ENCODE data around the gene SEC14L3. TPM values are rescaled to one million over a fixed set of nuclear protein-coding genes. Genes with fewer than 3 reads are reported as not detected.

SEC14L3 gene
- total RNA-seq, 1 donor from 2014 or later: not detected

DNA sequence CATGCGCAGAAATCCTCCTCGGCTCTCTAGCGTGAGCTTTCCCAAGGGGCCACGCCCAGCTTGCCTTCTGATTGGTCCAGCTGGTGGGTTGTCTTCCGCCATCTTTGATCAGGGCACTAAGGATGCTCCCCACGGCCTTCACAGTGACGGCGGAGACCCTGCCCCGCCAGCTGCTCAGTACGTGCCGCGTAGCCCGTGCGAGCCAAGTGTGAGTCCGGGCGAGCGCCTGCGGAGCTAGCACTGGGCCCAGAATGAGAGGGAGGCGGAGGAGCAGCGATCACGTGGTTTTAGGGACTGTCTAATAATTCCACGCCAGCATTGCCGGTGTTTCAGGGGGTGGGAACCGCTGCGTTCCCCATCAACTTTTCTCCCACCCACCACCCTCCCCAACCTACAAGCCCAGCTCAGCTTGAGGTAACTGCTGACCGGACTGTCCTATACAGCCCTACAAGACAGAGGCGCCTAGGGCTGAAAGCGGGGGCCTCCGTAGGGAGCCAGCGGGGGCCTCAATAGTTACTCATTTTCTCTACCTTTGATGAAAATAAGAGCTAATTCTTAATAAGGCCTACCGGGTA lies 47.8 kb downstream of the SEC14L3 start:
- POLR2A ChIA-PET: interaction anchor here (0.6 to 4.4 kb wide), 26 partner anchors 11 to 661 kb away, joined by 3 to 42 read pairs (median 5); partner anchors contain the start of genes ASCC2, CASTOR1, CCDC157 and PES1
- Mint-ChIP-seq H3K36me3 (ENCODE audit: low read depth) (peaks cover 33% of the 10 kb centered on the region), H3K27me3 (no peaks in the 10 kb centered on the region), H3K27ac (peak overlapping the region; percentile 96), H3K9me3 (no peaks in the 10 kb centered on the region), H3K4me1 (peaks cover 47% of the 10 kb centered on the region), H3K4me3 (peak overlapping the region; percentile 97)
- TF ChIP-seq, protein P1, sequence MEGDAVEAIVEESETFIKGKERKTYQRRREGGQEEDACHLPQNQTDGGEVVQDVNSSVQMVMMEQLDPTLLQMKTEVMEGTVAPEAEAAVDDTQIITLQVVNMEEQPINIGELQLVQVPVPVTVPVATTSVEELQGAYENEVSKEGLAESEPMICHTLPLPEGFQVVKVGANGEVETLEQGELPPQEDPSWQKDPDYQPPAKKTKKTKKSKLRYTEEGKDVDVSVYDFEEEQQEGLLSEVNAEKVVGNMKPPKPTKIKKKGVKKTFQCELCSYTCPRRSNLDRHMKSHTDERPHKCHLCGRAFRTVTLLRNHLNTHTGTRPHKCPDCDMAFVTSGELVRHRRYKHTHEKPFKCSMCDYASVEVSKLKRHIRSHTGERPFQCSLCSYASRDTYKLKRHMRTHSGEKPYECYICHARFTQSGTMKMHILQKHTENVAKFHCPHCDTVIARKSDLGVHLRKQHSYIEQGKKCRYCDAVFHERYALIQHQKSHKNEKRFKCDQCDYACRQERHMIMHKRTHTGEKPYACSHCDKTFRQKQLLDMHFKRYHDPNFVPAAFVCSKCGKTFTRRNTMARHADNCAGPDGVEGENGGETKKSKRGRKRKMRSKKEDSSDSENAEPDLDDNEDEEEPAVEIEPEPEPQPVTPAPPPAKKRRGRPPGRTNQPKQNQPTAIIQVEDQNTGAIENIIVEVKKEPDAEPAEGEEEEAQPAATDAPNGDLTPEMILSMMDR (IDR thresholded peaks at IDR 0.05): no peak
- CTCF ChIA-PET: interaction anchor here (0.8 to 4.1 kb wide), 9 partner anchors 10 to 161 kb away, joined by 3 to 35 read pairs (median 4); partner anchors contain the start of genes CASTOR1, CCDC157, RNF215 and SF3A1
- intact Hi-C loops (cut with micrococcal nuclease): loop anchor here (1.0 to 10.0 kb wide), 9 partner anchors 97 to 1037 kb away; partner anchors contain the start of genes AP1B1, NF2, NIPSNAP1 and PES1
- ATAC-seq (ENCODE audit: low read depth) (peak; percentile 88), DNase-seq (peak; percentile 89)

DNA sequence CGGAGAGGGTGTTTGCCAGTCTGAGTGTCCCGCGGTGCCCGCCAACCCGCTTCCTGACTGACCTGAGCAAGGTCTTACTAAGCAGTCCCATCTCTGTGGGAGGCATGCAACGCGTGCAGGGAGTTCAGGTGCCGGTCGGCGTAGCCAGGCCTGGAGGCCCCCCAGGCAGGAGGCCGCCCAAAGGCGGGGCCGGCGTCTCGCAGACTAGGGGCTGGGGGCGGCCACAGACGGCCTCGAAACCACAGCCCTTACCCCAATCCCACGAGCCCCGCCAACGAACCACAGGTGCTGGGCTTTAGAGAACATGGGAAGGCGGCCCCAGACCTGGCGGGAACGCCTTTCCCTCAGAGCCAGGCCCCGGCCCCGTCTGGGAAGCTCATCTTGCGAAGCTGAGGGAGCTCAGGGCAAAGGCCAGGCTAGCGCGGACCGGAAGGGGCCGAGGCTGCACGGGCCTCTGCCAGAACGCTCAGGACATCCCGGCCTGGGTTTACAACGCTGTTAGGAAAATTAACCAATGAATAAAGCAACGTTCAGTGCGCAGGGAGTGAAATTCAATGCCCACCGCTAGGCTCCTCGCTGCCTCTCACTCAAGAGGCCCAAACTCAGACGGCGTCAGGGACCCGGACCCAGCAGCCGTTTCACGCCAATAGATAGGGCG lies 48.4 kb downstream of the SEC14L3 start:
- intact Hi-C loops (cut with micrococcal nuclease): loop anchor here (1.0 to 10.0 kb wide), 6 partner anchors 97 to 1036 kb away; partner anchors contain the start of genes AP1B1, NF2, SMTN and TBC1D10A
- POLR2A ChIA-PET: interaction anchor here (0.5 to 4.4 kb wide), 26 partner anchors 11 to 1215 kb away, joined by 3 to 42 read pairs (median 5); partner anchors contain the start of genes ASCC2, CASTOR1, CCDC157 and PES1
- H3K36me3 Mint-ChIP-seq (ENCODE audit: low read depth): peaks cover 32% of the 10 kb centered on the region

DNA sequence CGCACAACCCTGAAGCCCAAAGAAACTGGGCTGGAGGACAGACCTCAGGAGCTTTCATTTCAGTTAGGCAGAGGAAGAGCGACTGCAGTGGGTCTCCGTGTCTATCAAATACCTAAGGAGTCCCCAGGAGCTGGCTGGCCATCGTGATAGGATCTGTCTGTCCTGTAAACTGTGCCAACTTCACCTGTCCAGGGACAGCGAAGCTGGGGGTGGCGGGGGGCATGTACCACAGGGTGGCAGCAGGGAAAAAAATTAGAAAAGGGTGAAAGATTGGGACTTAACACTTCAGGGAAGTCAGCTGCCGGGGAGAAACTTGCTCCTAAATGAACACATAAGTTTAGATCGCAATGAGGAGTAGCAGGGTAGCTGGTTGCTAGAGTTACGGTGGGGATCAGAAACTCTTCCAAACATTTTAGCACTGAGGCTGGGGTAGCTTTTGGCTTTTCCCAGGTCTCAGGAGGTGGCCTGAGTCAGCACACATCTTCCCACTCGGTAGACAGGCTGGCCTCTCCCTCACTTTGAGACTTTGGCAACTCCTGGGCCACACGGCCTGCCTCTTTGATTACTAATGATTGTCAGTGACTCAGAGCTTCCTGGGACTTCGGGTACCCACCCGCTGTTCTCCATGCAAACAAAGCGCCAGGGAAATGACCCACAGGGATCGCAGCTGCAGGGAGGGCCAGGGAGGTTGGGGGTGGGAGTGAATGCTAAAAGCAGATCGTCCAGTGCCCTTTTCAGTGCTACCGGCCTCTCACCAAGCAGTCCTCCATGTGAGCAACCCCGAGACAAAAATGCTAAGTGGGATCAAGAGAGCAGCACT lies 49.1 kb downstream of the SEC14L3 start:
- ATAC-seq (ENCODE audit: low read depth): no peak
- no peak for DNase-seq
- ChIA-PET CTCF (interaction anchor here (1.1 to 4.1 kb wide), 5 partner anchors 35 to 135 kb away, joined by 3 to 27 read pairs (median 5); partner anchors contain the start of genes CASTOR1 and RNF215), POLR2A (interaction anchor here (0.5 to 4.4 kb wide), 15 partner anchors 9 to 1216 kb away, joined by 3 to 42 read pairs (median 5); partner anchors contain the start of genes CCDC157, PES1, SEC14L2 and SF3A1)
- H3K4me3 Mint-ChIP-seq: peak overlapping the region; percentile 97
- H3K36me3 Mint-ChIP-seq (ENCODE audit: low read depth): peaks cover 28% of the 10 kb centered on the region
- TF ChIP-seq, protein P1 (IDR thresholded peaks at IDR 0.05): no peak
- no peaks in the 10 kb centered on the region for H3K9me3 Mint-ChIP-seq
- peaks cover 47% of the 10 kb centered on the region for H3K4me1 Mint-ChIP-seq
- intact Hi-C loops (cut with micrococcal nuclease): loop anchor here (1.0 to 10.0 kb wide), 6 partner anchors 96 to 1035 kb away; partner anchors contain the start of genes AP1B1, NF2, SMTN and TBC1D10A
- H3K27me3 Mint-ChIP-seq: no peaks in the 10 kb centered on the region
- H3K27ac Mint-ChIP-seq: peak overlapping the region; percentile 96

More for the DNA sequence above, 48.4 kb downstream of the SEC14L3 start:
- ATAC-seq (ENCODE audit: low read depth): peak; percentile 16
- CTCF ChIA-PET: interaction anchor here (0.8 to 4.1 kb wide), 7 partner anchors 17 to 160 kb away, joined by 3 to 35 read pairs (median 4); partner anchors contain the start of genes CASTOR1, CCDC157, RNF215 and SF3A1
- H3K4me3 Mint-ChIP-seq: peak overlapping the region; percentile 97
- H3K27me3 Mint-ChIP-seq: no peaks in the 10 kb centered on the region
- DNase-seq: no peak
- H3K4me1 Mint-ChIP-seq: peaks cover 47% of the 10 kb centered on the region
- peak overlapping the region; percentile 96 for H3K27ac Mint-ChIP-seq
- TF ChIP-seq, protein P1 (IDR thresholded peaks at IDR 0.05): no peak
- no peaks in the 10 kb centered on the region for H3K9me3 Mint-ChIP-seq

DNA sequence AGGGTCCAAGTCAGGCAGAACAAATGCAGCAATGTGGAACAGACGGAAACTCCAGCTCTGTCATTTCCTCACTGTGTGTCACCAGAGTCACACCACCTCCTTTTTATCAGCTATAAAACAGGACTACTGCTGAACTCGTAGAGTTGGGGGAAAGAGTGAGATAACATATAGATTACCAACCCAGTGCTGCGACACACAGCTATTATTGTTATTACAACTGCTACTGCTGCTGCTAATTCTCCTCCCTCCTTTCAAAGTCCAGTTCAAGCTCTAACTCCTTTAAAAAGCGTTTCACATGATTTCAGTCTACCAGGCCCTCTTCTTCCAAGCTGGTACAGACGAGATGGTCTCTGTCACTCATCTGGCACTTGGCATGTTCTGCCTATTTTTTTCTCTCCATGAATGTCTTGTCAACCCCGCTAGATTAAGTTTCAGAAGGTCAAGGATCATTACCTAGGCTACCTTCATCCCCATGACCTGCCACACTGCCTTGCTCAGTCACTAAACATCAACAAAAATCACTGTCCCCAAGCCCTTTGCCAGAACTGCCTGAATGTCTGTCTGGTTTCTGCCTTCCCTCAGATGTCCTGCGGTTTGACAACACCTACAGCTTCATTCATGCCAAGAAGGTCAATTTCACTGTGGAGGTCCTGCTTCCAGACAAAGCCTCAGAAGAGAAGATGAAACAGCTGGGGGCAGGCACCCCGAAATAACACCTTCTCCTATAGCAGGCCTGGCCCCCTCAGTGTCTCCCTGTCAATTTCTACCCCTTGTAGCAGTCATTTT lies 49.9 kb downstream of the SEC14L3 start:
- H3K9me3 Mint-ChIP-seq: no peaks in the 10 kb centered on the region
- no peak for ATAC-seq (ENCODE audit: low read depth)
- no peak overlapping the region for H3K27ac Mint-ChIP-seq
- H3K4me1 Mint-ChIP-seq: peaks cover 43% of the 10 kb centered on the region
- H3K4me3 Mint-ChIP-seq: peak overlapping the region; percentile 97
- H3K27me3 Mint-ChIP-seq: no peaks in the 10 kb centered on the region
- DNase-seq: no peak
- TF ChIP-seq, protein P1 (IDR thresholded peaks at IDR 0.05): no peak
- intact Hi-C loops (cut with micrococcal nuclease): loop anchor here (2.0 to 10.0 kb wide), 5 partner anchors 95 to 1035 kb away; partner anchors contain the start of genes AP1B1, NF2, SMTN and TBC1D10A
- ChIA-PET POLR2A (interaction anchor here (0.7 to 0.9 kb wide), 2 partner anchors 9 to 13 kb away, joined by 3 to 5 read pairs; no protein-coding TSS in a partner anchor), CTCF (interaction anchor here (1.1 to 1.5 kb wide), 2 partner anchors 34 to 134 kb away, joined by 3 to 5 read pairs; partner anchors contain the start of gene RNF215)
- H3K36me3 Mint-ChIP-seq (ENCODE audit: low read depth): peaks cover 27% of the 10 kb centered on the region

All from activated B cell treated with CpG ODN at 0.5 μM for 24 hours (primary cell).